GM12892 (cell line): ENCODE results near the gene NAA40.

ENCODE experiments used
- POLR2A ChIP-seq: IDR thresholded peaks from 2 replicates; pipeline ENCODE4 v1.6.1; 2011; ENCODE audit warnings: low read depth, low read length, control low read depth
- POLR2AphosphoS5 ChIP-seq: IDR thresholded peaks from 2 replicates; pipeline ENCODE4 v1.6.1; 2011; ENCODE audit warnings: low read depth, low read length, control low read depth
- TAF1 ChIP-seq: IDR thresholded peaks from 2 replicates; pipeline ENCODE4 v1.6.1; 2011; ENCODE audit warnings: low read depth, mild to moderate bottlenecking, control low read depth, low read length, borderline replicate concordance

GRCh38 chr11:63939397-63939891, 642 bp downstream of the NAA40 start:
- TF ChIP-seq POLR2A, result no peak
- no peak for TF ChIP-seq POLR2AphosphoS5
- no peak for TF ChIP-seq TAF1
